NOMO-1 treated with dmso at 0.1 percent for 144 hours (cell line): ENCODE data around the gene GPR152.
A peak's percentile ranks its signal among the peaks of the same experiment; 100 is the strongest.
"Not testable (repeated sequence)": the region's sequence is repeated elsewhere in the genome, so short reads cannot be mapped to it uniquely, and the experiment has no call there.

Experiments
- DNase-seq: peaks from one replicate; lab custom pipeline; 2025; ENCODE audit not compliant: unreplicated experiment; lab: John Stamatoyannopoulos, UW

GPR152 gene

GRCh38 chr11:67466962-67467771 is 14.6 kb upstream of the GPR152 start:
- no peak for DNase-seq

- DNase-seq: no peak
These were observed 13.8 kb upstream of the GPR152 start for GRCh38 chr11:67466367-67466766.

- DNase-seq: not testable (repeated sequence)
These were observed 13.0 kb upstream of the GPR152 start for GRCh38 chr11:67465530-67465929.

- no peak for DNase-seq
These were observed 12.6 kb upstream of the GPR152 start for GRCh38 chr11:67465189-67465510.

- peak; percentile 95 for DNase-seq
These were observed 12.1 kb upstream of the GPR152 start for GRCh38 chr11:67464411-67465188.

- peak; percentile 79 for DNase-seq
These were observed 11.3 kb upstream of the GPR152 start for GRCh38 chr11:67463680-67464410.

GRCh38 chr11:67463186-67463585 is 10.7 kb upstream of the GPR152 start:
- DNase-seq: no peak

- DNase-seq: no peak
These were observed 5.7 kb upstream of the GPR152 start for GRCh38 chr11:67458266-67458665.

- DNase-seq: no peak
These were observed 4.9 kb upstream of the GPR152 start for GRCh38 chr11:67457453-67457852.

GRCh38 chr11:67456068-67456705 is 3.7 kb upstream of the GPR152 start:
- DNase-seq: no peak

- DNase-seq: no peak
These were observed 2.5 kb upstream of the GPR152 start, which contains the start of gene CABP4 for GRCh38 chr11:67455054-67455453. Gene CABP4 (plus strand): TSS chr11:67455354. CDS start chr11:67455424, 70 bp downstream.

- DNase-seq: no peak
These were observed 1.5 kb upstream of the GPR152 start for GRCh38 chr11:67453816-67454732.

- DNase-seq: no peak
These were observed 912 bp downstream of the GPR152 start for GRCh38 chr11:67451658-67451976.

GRCh38 chr11:67450796-67451657 is 1.5 kb downstream of the GPR152 start:
- DNase-seq: no peak

GRCh38 chr11:67449116-67449844 is 3.2 kb downstream of the GPR152 start:
- DNase-seq: peak; percentile 20

GRCh38 chr11:67448220-67448609 is 4.3 kb downstream of the GPR152 start:
- DNase-seq: no peak

GRCh38 chr11:67445515-67445914 is 7.0 kb downstream of the GPR152 start:
- no peak for DNase-seq

GRCh38 chr11:67442504-67443404 is 9.8 kb downstream of the GPR152 start:
- no peak for DNase-seq
